ENCODE results near the gene PDCL3.

The PDCL3 gene

DNA sequence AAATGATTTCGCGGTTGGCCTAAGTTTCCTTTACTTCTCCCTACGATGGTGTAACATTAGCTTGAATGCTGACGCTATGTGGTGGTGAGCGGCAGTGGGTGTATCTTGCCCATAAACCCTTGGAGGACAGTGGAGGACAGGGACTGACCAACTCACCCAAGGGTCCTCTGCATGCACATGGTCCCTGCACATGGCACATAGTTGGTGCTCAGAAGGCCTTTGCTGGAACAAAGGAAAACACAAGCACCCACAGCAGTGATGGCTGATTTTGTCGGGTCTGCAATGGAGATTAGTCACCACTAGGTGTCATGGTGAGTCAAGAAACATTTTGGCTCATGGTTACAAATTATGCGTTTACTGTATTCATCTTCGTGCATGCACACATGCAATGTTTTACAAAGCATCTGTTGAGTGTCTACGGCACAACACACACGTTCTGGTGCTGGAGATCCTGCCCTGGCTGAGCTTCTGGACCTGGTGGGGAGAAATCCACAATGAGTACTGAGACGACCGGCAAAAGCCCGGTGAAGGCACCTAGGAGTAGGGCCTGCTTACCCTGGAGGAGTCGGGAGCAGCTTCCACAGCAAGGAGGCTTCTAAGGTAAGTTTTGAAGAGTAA lies 44.0 kb downstream of the PDCL3 start:
- TF ChIP-seq RAD21 (IDR thresholded peaks at IDR 0.05; ENCODE audit: low read depth): peak; percentile 86
- no peak for TF ChIP-seq ZBTB7A (IDR thresholded peaks at IDR 0.05; ENCODE audit: low read depth)
- TF ChIP-seq TEAD4 (IDR thresholded peaks at IDR 0.05): no peak
- TF ChIP-seq USF1 (IDR thresholded peaks at IDR 0.05): no peak
- no peak for TF ChIP-seq REST (IDR thresholded peaks at IDR 0.05; ENCODE audit: low read depth)
- TF ChIP-seq CREB1 (IDR thresholded peaks at IDR 0.05; ENCODE audit: low read depth): no peak

- TF ChIP-seq ZBTB7A (IDR thresholded peaks at IDR 0.05; ENCODE audit: low read depth) (no peak), CEBPB (IDR thresholded peaks at IDR 0.05) (no peak), RAD21 (IDR thresholded peaks at IDR 0.05; ENCODE audit: low read depth) (peak; percentile 85)
Observed at GRCh38 chr2:100610381-100610831, 47.6 kb downstream of the PDCL3 start.

GRCh38 chr2:100611079-100612029 lies 48.6 kb downstream of the PDCL3 start:
- no peak for TF ChIP-seq MAX (IDR thresholded peaks at IDR 0.05)
- no peak for TF ChIP-seq NFIC (IDR thresholded peaks at IDR 0.05)
- TF ChIP-seq EP300 (IDR thresholded peaks at IDR 0.05; ENCODE audit: borderline replicate concordance): no peak
- no peak for TF ChIP-seq TEAD4 (IDR thresholded peaks at IDR 0.05)
- TF ChIP-seq YY1 (IDR thresholded peaks at IDR 0.05; ENCODE audit: low read depth): no peak
- TF ChIP-seq TAF1 (IDR thresholded peaks at IDR 0.05; ENCODE audit: low read depth): no peak
- no peak for TF ChIP-seq USF1 (IDR thresholded peaks at IDR 0.05)
- no peak for TF ChIP-seq CREB1 (IDR thresholded peaks at IDR 0.05; ENCODE audit: low read depth)
- no peak for TF ChIP-seq RAD21 (IDR thresholded peaks at IDR 0.05; ENCODE audit: low read depth)

DNA sequence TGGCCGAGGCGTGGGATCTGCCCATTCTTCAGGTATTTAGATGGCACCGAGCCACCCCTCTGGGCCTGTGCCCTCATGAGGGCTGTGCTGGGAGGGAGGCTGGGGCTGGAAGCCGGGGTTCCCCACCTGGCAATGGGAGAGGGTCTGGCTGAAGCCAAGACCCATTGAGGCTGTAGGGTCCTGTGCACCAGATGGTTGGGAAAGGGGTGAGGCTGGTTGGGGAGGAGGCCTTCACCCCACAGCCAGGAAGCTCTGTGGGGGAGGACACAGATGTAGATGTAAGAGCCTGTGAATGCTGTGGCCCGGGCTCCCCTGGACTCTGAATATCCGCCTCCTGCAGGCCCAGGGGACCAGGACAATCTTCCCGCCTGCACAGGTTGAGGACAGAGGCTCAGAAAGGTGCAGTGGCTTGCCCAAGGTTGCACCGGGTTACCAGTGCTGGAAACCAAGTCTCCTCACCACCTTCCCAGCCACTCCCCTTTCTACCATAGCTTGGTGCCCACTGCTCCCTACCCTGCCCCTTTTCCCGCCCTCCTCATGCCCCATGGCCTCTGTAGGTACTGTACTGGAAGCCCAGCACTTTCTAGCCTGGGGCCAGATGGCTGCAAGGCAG lies 49.7 kb downstream of the PDCL3 start:
- no peak for TF ChIP-seq TEAD4 (IDR thresholded peaks at IDR 0.05)
- no peak for TF ChIP-seq RAD21 (IDR thresholded peaks at IDR 0.05; ENCODE audit: low read depth)
- no peak for TF ChIP-seq EGR1 (IDR thresholded peaks at IDR 0.05)

DNA sequence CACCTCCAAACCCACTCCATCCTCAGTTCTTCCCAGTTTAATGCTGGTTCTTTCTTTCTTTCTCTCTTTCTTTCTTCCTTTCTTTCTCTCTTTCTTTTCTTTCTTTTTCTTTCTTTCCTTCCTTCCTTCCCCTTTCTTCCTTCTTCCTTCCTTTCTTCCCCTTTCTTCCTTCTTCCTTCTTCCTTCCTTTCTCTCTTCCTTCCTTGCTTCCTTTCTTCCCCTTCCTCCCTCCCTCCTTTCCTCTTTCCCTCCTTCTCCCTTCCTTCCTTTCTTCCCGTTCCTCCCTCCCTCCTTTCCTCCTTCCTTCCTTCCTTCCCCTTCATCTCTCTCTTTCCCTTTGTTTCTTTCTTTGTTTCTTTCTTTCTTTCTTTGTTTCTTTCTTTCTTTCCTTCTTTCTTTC lies 50.9 kb downstream of the PDCL3 start:
- TF ChIP-seq CREB1 (IDR thresholded peaks at IDR 0.05; ENCODE audit: low read depth): no peak
- TF ChIP-seq TEAD4 (IDR thresholded peaks at IDR 0.05): no peak
- no peak for TF ChIP-seq REST (IDR thresholded peaks at IDR 0.05; ENCODE audit: low read depth)
- TF ChIP-seq TAF1 (IDR thresholded peaks at IDR 0.05; ENCODE audit: low read depth): no peak
- no peak for TF ChIP-seq FOXM1 (IDR thresholded peaks at IDR 0.05; ENCODE audit: borderline replicate concordance, low read depth)
- no peak for TF ChIP-seq MAX (IDR thresholded peaks at IDR 0.05)
- no peak for TF ChIP-seq EP300 (IDR thresholded peaks at IDR 0.05; ENCODE audit: borderline replicate concordance)
- TF ChIP-seq YY1 (IDR thresholded peaks at IDR 0.05; ENCODE audit: low read depth): no peak
- TF ChIP-seq TCF12 (IDR thresholded peaks at IDR 0.05; ENCODE audit: low read depth): no peak
- no peak for TF ChIP-seq ZBTB7A (IDR thresholded peaks at IDR 0.05; ENCODE audit: low read depth)

- TF ChIP-seq RAD21 (IDR thresholded peaks at IDR 0.05; ENCODE audit: low read depth): no peak
- TF ChIP-seq EGR1 (IDR thresholded peaks at IDR 0.05): no peak
- TF ChIP-seq TEAD4 (IDR thresholded peaks at IDR 0.05): no peak
- no peak for TF ChIP-seq CEBPB (IDR thresholded peaks at IDR 0.05)
- TF ChIP-seq ZBTB7A (IDR thresholded peaks at IDR 0.05; ENCODE audit: low read depth): no peak
- TF ChIP-seq MAX (IDR thresholded peaks at IDR 0.05): no peak
- TF ChIP-seq REST (IDR thresholded peaks at IDR 0.05; ENCODE audit: low read depth): no peak
- TF ChIP-seq NFIC (IDR thresholded peaks at IDR 0.05): no peak
- no peak for TF ChIP-seq CREB1 (IDR thresholded peaks at IDR 0.05; ENCODE audit: low read depth)
- TF ChIP-seq YY1 (IDR thresholded peaks at IDR 0.05; ENCODE audit: low read depth): no peak
- TF ChIP-seq TCF12 (IDR thresholded peaks at IDR 0.05; ENCODE audit: low read depth): no peak
- TF ChIP-seq FOXM1 (IDR thresholded peaks at IDR 0.05; ENCODE audit: borderline replicate concordance, low read depth): no peak
- no peak for TF ChIP-seq USF1 (IDR thresholded peaks at IDR 0.05)
- TF ChIP-seq TAF1 (IDR thresholded peaks at IDR 0.05; ENCODE audit: low read depth): no peak
- TF ChIP-seq EP300 (IDR thresholded peaks at IDR 0.05; ENCODE audit: borderline replicate concordance): no peak
Observed at GRCh38 chr2:100614455-100615000, 51.7 kb downstream of the PDCL3 start.

All from Ishikawa (cell line).